HEK293 (cell line): ENCODE results near the gene HSD17B3.
A peak's percentile ranks its signal among the peaks of the same experiment; 100 is the strongest.
"Not testable (repeated sequence)": the region's sequence is repeated elsewhere in the genome, so short reads cannot be mapped to it uniquely, and the experiment has no call there.

ENCODE experiments used
- CTCF ChIA-PET: fragments of 350-600 bp; formaldehyde crosslinking; extraction: SDS; loops from one replicate; lab custom pipeline; 2021; ENCODE audit warnings: antibody characterized with exemption; lab: Yijun Ruan, JAX
- POLR2A ChIA-PET: fragments of 300-600 bp; formaldehyde crosslinking; extraction: SDS; loops from one replicate; lab custom pipeline; 2020; ENCODE audit warnings: antibody characterized with exemption, inconsistent platforms; lab: Yijun Ruan, JAX
- H3K27ac ChIP-seq: fragments of 200-500 bp; sonication (Bioruptor generic); 2 replicates; pipeline ENCODE4 v1.5.1; 2014; ENCODE audit warnings: low read depth, low read length, control low read depth, inconsistent platforms; ENCODE audit errors: extremely low read depth
- H3K36me3 ChIP-seq, 2 experiments: fragments of 200-500 bp in 1 of 2; sonication (Bioruptor generic) in 1 of 2; 1 replicate in 1 of 2; 2 replicates in 1 of 2; pipeline ENCODE4 v1.5.1; 2014 to 2017; ENCODE audit warnings: inconsistent platforms in 2 of 2, low read length in 2 of 2; ENCODE audit not compliant: control insufficient read depth in 2 of 2, insufficient read depth in 1 of 2
- H3K4me1 ChIP-seq: fragments of 200-500 bp; sonication (Bioruptor generic); 2 replicates; pipeline ENCODE4 v1.5.1; 2014; ENCODE audit warnings: mild to moderate bottlenecking, low read length, inconsistent platforms; ENCODE audit not compliant: control insufficient read depth, insufficient read depth
- H3K4me3 ChIP-seq: 2 replicates; pipeline ENCODE4 v1.5.1; 2011; ENCODE audit warnings: low read depth, mild to moderate bottlenecking, control low read depth, low read length, moderate library complexity
- H3K9me3 ChIP-seq: fragments of 200-500 bp; sonication (Bioruptor generic); 2 replicates; pipeline ENCODE4 v1.5.1; 2014; ENCODE audit warnings: low read depth, low read length, inconsistent platforms; ENCODE audit not compliant: control insufficient read depth, insufficient read depth
- EGR2 ChIP-seq: fragments of 450-650 bp; formaldehyde crosslinking; IDR thresholded peaks from 2 replicates; pipeline ENCODE4 v1.5.1; 2016; ENCODE audit warnings: low read depth, missing biosample characterization, missing genetic modification characterization
- MEIS1 ChIP-seq: sonication (generic); formaldehyde crosslinking; IDR thresholded peaks from 2 replicates; pipeline ENCODE4 v1.8.1; 2022; ENCODE audit warnings: missing genetic modification reagents, mild to moderate bottlenecking, borderline replicate concordance
- PRDM2 ChIP-seq: fragments of 450-650 bp; formaldehyde crosslinking; IDR thresholded peaks from 2 replicates; pipeline ENCODE4 v1.5.1; 2016; ENCODE audit warnings: missing biosample characterization, missing genetic modification characterization, borderline replicate concordance
- TRIM28 ChIP-seq: IDR thresholded peaks from 2 replicates; pipeline ENCODE4 v1.6.1; 2011; ENCODE audit warnings: low read length, control low read depth, borderline replicate concordance
- YY1 ChIP-seq: fragments of 450-650 bp; formaldehyde crosslinking; IDR thresholded peaks from 2 replicates; pipeline ENCODE4 v1.5.1; 2018; ENCODE audit warnings: missing biosample characterization, missing genetic modification characterization
- ZBTB8A ChIP-seq: fragments of 450-650 bp; formaldehyde crosslinking; IDR thresholded peaks from 2 replicates; pipeline ENCODE4 v1.5.1; 2016; ENCODE audit warnings: missing biosample characterization, missing genetic modification characterization
- ZFHX2 ChIP-seq: fragments of 450-650 bp; formaldehyde crosslinking; conservative IDR thresholded peaks from 2 replicates; pipeline ENCODE4 v1.5.1; 2016; ENCODE audit warnings: missing biosample characterization, missing genetic modification characterization
- ZIC2 ChIP-seq: fragments of 450-650 bp; formaldehyde crosslinking; IDR thresholded peaks from 2 replicates; pipeline ENCODE4 v1.5.1; 2016; ENCODE audit warnings: missing biosample characterization, missing genetic modification characterization
- ZNF121 ChIP-seq: fragments of 450-650 bp; formaldehyde crosslinking; IDR thresholded peaks from 2 replicates; pipeline ENCODE4 v1.5.1; 2016; ENCODE audit warnings: missing biosample characterization, missing genetic modification characterization
- ZNF175 ChIP-seq: fragments of 450-650 bp; formaldehyde crosslinking; IDR thresholded peaks from 2 replicates; pipeline ENCODE4 v1.5.1; 2016; ENCODE audit warnings: missing biosample characterization, missing genetic modification characterization
- ZNF18 ChIP-seq: fragments of 450-650 bp; formaldehyde crosslinking; IDR thresholded peaks from 2 replicates; pipeline ENCODE4 v1.5.1; 2016; ENCODE audit warnings: missing biosample characterization, missing genetic modification characterization
- ZNF23 ChIP-seq: fragments of 450-650 bp; formaldehyde crosslinking; IDR thresholded peaks from 2 replicates; pipeline ENCODE4 v1.5.1; 2016; ENCODE audit warnings: missing biosample characterization, missing genetic modification characterization, borderline replicate concordance
- ZNF280C ChIP-seq: fragments of 450-650 bp; formaldehyde crosslinking; IDR thresholded peaks from 2 replicates; pipeline ENCODE4 v1.5.1; 2016; ENCODE audit warnings: missing biosample characterization, missing genetic modification characterization
- ZNF416 ChIP-seq: fragments of 450-650 bp; formaldehyde crosslinking; IDR thresholded peaks from 2 replicates; pipeline ENCODE4 v1.5.1; 2016; ENCODE audit warnings: missing biosample characterization, missing genetic modification characterization
- ZNF561 ChIP-seq: fragments of 450-650 bp; IDR thresholded peaks from 2 replicates; pipeline ENCODE4 v1.5.1; 2018; ENCODE audit warnings: missing biosample characterization, missing genetic modification characterization, borderline replicate concordance

Gene HSD17B3

GRCh38 chr9:96323169-96323568 lies 21.2 kb upstream of the HSD17B3 start:
- ChIA-PET CTCF (interaction anchor here (1.1 kb wide), 1 partner anchor 90 kb away, joined by 3 read pairs; no protein-coding TSS in a partner anchor), POLR2A (no interaction called here)
- no peak for TF ChIP-seq ZNF416 (tag by site-specific recombination)
- TF ChIP-seq ZNF280C (tag by site-specific recombination): no peak
- no peak for TF ChIP-seq TRIM28
- TF ChIP-seq ZNF18 (tag by site-specific recombination): no peak
- TF ChIP-seq ZBTB8A (tag by site-specific recombination): no peak
- peak; percentile 88 for TF ChIP-seq EGR2 (tag by site-specific recombination)
- no peak for TF ChIP-seq MEIS1 (CRISPR knock-in tag)
- TF ChIP-seq ZNF23 (tag by site-specific recombination): no peak
- no peak for TF ChIP-seq ZNF561 (tag by site-specific recombination)
- TF ChIP-seq ZIC2 (tag by site-specific recombination): no peak
- TF ChIP-seq ZNF175 (tag by site-specific recombination): no peak
- TF ChIP-seq YY1 (tag by site-specific recombination): no peak
- TF ChIP-seq ZFHX2 (tag by site-specific recombination): peak; percentile 94
- H3K4me3 ChIP-seq: no peak overlapping the region
- no peaks in the 10 kb centered on the region for H3K9me3 ChIP-seq
- no peak overlapping the region for H3K27ac ChIP-seq
- no peaks in the 10 kb centered on the region for H3K4me1 ChIP-seq
- no peaks in the 10 kb centered on the region for H3K36me3 ChIP-seq

- H3K9me3 ChIP-seq, H3K4me3 ChIP-seq, H3K4me1 ChIP-seq, H3K27ac ChIP-seq, POLR2A ChIA-PET, H3K36me3 ChIP-seq: not testable (repeated sequence)
- CTCF ChIA-PET: interaction anchor here (1.1 kb wide), 1 partner anchor 90 kb away, joined by 3 read pairs; no protein-coding TSS in a partner anchor
Measured at GRCh38 chr9:96322736-96323135, 20.8 kb upstream of the HSD17B3 start.

- H3K36me3 ChIP-seq, H3K27ac ChIP-seq, H3K9me3 ChIP-seq, H3K4me1 ChIP-seq, H3K4me3 ChIP-seq, POLR2A ChIA-PET: not testable (repeated sequence)
- CTCF ChIA-PET: interaction anchor here (1.1 kb wide), 1 partner anchor 89 kb away, joined by 3 read pairs; no protein-coding TSS in a partner anchor
- TF ChIP-seq ZNF121: peak; percentile 65; the same call in 1 of the 2 replicates
Measured at GRCh38 chr9:96322210-96322609, 20.2 kb upstream of the HSD17B3 start.

- Histone ChIP-seq H3K27ac (no peak overlapping the region), H3K4me1 (no peaks in the 10 kb centered on the region), H3K36me3 (no peaks in the 10 kb centered on the region)
- TF ChIP-seq PRDM2 (tag by site-specific recombination): no peak
- TF ChIP-seq, all 188 proteins: peak for 0
- ChIA-PET POLR2A (no interaction called here), CTCF (no interaction called here)
- no peak overlapping the region for H3K4me3 ChIP-seq
- no peaks in the 10 kb centered on the region for H3K9me3 ChIP-seq
Measured at GRCh38 chr9:96321515-96321914, 19.5 kb upstream of the HSD17B3 start.
